GM12875 (cell line): ENCODE results near the gene TMEM63C.

Experiments
- H3K4me3 ChIP-seq: one replicate; pipeline ENCODE4 v1.5.1; 2011; ENCODE audit warnings: low read depth, low read length, control low read depth
- TF ChIP-seq, protein P1 (sequence below): IDR thresholded peaks from 2 replicates; pipeline ENCODE4 v1.5.1; 2011; ENCODE audit warnings: low read depth, mild to moderate bottlenecking, control low read depth, inconsistent platforms, low read length, moderate library complexity, borderline replicate concordance; ENCODE audit not compliant: insufficient read depth

TMEM63C gene

DNA sequence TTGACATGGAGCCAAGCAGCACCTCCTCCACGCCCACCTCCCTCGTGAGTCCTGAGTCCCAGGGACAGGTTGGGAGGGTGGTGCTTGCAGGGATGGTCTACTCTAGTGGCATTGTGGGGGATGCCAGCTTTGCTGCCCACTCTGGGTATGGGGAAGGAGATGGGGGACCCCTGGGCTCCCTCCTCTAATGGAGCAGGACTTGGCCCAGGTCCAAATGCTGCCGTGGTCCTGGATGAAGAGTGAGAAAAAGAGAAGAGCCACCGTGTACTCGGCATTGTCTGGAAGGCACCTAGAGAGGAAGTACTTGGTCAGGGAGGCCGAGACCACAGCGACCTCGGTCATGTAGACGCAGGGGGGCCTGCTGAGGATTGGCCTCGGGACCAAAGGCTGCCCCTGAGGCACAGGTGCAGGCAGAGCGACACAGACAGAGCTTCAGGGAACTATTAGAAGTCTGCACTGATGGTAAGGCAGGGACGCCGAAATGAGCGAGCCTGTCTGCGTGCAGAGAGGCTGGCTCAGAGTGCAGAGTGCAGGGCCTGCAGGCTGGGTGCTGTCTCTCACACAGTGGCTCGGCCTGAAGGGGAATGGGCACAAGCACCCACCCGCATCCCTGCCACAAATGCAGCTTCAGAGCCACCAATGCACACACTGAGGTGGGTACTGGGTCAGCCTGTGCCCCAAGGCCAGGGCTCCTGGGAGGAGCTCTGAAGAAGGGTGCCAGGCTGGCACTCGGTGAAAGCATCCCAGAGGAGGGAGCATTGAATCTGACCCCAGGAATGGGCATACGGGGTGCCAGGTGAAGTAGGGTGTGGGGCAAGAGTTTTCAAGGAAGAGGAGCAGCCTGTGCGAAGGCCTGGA, 72.0 kb downstream of the TMEM63C start:
- H3K4me3 ChIP-seq: no peak overlapping the region

DNA sequence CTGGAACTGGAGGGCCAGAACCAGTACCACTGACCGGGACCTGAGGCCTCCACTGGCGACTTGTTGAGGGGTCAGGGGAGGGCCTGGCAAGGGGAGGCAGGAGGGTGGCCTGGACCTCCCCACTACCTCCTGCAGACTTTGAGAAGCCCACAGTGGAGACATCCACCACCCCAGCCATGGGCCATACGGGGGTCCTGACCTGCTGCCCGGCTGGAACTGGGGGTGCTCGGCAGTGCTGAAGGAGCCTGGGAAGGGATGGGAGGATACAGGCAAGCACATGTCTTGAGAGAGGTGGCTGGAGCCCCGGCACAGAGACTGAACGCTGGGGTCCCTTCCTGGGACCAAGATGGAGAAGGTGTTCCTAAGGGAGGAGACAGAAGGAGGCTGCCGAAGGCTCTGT, 75.1 kb downstream of the TMEM63C start:
- TF ChIP-seq, protein P1, sequence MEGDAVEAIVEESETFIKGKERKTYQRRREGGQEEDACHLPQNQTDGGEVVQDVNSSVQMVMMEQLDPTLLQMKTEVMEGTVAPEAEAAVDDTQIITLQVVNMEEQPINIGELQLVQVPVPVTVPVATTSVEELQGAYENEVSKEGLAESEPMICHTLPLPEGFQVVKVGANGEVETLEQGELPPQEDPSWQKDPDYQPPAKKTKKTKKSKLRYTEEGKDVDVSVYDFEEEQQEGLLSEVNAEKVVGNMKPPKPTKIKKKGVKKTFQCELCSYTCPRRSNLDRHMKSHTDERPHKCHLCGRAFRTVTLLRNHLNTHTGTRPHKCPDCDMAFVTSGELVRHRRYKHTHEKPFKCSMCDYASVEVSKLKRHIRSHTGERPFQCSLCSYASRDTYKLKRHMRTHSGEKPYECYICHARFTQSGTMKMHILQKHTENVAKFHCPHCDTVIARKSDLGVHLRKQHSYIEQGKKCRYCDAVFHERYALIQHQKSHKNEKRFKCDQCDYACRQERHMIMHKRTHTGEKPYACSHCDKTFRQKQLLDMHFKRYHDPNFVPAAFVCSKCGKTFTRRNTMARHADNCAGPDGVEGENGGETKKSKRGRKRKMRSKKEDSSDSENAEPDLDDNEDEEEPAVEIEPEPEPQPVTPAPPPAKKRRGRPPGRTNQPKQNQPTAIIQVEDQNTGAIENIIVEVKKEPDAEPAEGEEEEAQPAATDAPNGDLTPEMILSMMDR: no peak
- no peak overlapping the region for H3K4me3 ChIP-seq

More for the DNA sequence above, 72.0 kb downstream of the TMEM63C start:
- TF ChIP-seq, protein P1: no peak

- no peak overlapping the region for H3K4me3 ChIP-seq
- TF ChIP-seq, protein P1: no peak
These were observed 76.1 kb downstream of the TMEM63C start for GRCh38 chr14:77257700-77258099.

- TF ChIP-seq, protein P1: no peak
- H3K4me3 ChIP-seq: no peak overlapping the region
These were observed 77.0 kb downstream of the TMEM63C start for GRCh38 chr14:77258566-77258965.

- no peak overlapping the region for H3K4me3 ChIP-seq
- TF ChIP-seq, protein P1: no peak
These were observed 77.6 kb downstream of the TMEM63C start for GRCh38 chr14:77259025-77259715.

GRCh38 chr14:77260199-77260598, 78.6 kb downstream of the TMEM63C start:
- TF ChIP-seq, protein P1: no peak
- no peak overlapping the region for H3K4me3 ChIP-seq
